ENCODE data around the gene ALDOC.
"Not testable (repeated sequence)": the region's sequence is repeated elsewhere in the genome, so short reads cannot be mapped to it uniquely, and the experiment has no call there.

Gene ALDOC

DNA sequence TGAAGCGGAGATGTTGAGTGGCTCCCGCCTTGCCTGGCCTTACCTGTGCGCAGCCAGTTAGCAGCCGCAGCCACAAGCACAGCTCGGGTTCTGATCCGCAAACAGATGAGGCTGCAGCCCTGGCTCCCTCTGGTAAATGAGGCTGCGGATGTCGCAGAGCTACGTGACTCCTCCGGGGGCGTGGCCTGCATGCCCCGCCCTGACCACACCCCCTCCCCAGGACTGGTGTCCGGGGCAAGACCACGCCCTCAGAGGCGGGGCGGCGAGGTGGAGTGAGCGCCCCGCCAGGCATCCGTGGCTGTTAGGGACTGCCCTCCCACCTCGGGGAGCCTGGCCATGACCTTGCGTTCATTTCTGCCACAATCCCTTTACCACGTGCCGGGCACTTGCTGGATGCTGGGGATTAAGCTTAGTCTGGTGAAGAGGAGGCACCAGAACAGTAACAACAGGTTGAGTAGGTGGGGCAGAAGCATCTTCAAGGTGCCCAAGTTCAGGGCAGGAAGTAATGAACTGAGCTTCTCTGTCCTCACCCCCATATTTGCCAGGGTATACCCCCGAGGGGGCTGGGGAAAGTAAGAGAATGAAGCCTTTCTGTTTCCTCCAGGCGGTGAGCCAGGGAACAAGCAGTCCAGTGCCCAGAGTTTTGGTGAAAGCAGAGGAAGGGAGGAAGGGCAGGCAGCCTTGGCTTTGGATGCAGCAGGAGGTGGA, at the start of gene ALDOC:
TSS of gene ALDOC (minus strand) at position 138 of the 708 bp plus-strand sequence. CDS start 1,363 bp downstream, outside the sequence.
- DNase-seq = peak; percentile 99

- DNase-seq = no peak
Observed at GRCh38 chr17:28624148-28624547, 47.5 kb upstream of the ALDOC start.

- no peak for DNase-seq
Observed at GRCh38 chr17:28623696-28624095, 47.0 kb upstream of the ALDOC start.

DNA sequence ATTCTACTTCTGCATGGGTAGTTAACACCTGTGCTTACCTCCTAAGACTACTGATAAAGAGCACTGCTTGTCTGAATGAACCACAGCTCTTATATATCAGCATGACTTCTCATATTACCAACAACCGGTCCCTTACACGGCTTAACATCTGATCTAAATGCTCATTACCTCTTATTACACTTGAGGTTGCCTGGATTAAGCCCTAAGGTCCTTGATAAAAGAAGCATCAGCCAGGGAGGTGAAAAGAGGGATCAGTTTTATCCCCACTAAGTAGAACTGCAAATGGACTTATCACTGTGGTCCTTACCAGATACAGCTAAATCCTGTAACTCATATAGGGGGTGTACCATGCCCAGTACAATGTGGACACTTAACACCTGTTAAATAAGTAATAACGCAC, 45.5 kb upstream of the ALDOC start:
- no peak for DNase-seq

DNA sequence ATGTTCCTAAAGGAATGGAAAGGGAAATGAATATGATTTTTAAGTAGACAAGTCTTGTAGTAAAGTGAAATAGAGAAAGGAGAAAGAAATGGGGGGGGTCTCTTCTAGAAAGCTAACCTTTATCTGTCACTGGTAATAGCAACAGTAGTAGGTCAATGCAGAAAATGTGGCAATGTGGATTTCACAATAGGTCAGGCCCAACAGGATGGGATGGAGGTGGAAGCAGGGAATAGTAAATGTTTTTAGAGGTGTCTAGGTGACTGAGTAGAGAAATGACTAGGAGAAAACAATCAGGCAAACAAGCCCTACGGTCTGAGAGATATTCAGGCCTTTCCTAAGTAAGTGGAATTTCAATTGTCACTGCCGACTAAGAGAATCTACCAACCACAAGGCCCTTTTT, 43.3 kb upstream of the ALDOC start:
- DNase-seq = no peak

- DNase-seq = no peak
Observed at GRCh38 chr17:28618464-28618863, 41.8 kb upstream of the ALDOC start.

- no peak for DNase-seq
Observed at GRCh38 chr17:28616281-28616680, 39.6 kb upstream of the ALDOC start.

DNA sequence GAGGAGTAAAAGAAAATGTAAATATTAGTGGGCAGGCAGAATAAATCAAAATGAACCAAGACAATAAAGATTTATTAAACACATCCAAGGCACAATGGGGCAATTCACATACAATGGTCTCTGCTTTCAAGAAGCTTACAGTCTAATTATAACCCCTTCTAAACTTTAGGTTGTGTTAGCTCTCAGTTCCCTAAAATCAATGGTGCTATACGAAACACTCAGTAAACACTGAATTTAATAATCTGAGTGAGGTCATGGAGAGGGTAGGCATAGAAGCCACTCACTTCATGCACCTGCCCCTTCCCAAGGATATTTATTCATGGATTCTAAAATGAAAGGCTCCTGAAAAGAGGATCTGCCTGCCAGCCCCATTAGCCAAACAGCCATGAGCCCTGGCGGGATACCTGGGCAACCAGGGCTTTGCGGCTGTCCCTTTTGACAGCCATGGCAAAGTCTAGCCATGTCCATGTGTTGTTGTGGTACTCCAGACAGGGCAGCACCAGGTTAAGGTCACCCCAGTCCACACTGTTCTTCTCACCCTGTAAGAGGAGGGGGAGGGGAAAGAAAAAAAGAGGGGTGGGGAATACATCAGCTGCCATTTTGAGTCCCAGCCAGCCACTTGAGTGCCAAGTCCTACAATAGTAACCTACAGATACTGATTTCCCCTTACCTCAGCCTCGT, 38.7 kb upstream of the ALDOC start:
- no peak for DNase-seq

DNA sequence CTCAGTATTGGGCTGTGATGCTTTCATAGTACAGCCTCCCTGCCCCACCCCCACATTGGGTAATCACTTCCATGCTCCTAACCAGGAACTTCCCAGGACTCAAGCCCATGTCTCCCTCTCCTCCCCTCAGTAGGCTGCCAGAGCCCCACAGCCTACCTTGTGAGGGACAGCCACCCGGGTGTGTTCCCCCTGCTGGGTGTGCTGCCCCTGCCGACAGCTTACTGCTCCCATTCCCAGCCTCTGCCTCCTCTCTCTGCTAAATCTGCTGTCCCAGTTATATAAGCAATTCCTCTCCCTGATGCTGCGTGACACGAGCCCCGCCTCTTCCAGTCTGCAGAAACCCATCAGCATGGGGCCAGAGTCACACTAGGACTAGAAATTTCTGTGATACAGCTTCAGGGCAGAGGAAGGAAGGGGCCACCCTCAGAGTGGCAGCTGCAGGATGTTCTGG, 37.3 kb upstream of the ALDOC start, which contains the start of gene RSKR:
TSS of gene RSKR (minus strand) at position 255 of the 451 bp plus-strand sequence. CDS start at position 231, 24 bp downstream.
- no peak for DNase-seq

- DNase-seq = peak; percentile 47
Observed at GRCh38 chr17:28612936-28613872, 36.5 kb upstream of the ALDOC start.

DNA sequence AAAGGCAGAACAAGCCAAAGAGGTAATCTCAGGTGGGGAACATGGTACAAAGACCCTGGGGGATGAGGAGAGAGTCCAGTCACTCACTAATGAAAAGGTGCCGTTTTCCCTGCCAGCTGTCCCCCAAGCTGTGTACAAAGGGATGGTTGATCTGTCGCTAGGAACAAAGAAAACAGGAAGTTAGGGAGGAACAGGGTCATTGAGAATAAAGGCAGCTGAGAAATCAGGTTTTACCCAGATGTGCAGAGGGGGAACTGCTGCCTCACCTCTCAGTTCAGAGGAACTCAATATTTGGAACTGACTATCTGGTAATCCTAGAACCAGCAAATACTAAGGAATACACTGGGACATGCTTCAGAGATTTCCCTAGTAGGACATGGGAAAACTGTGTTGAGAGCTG, 35.8 kb upstream of the ALDOC start:
- no peak for DNase-seq

DNA sequence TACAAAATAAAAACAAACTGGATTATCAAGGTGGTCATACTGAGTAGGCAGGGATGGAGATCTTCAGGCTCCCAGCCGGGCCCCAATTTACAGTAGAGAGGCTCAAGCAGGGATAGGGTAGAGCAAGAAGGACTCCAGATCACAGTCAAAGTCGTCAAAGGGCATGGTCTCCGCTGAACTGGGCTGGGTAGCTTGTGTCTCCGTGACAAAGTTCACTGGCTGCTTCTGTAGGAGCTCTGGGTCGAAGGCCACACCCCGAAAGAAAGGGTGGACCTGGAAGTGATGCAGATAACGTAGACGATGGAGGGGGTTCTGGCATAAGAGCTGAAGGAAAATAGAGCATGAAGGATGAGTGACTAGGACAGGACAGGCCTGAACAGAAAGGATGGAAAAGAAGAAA, 33.7 kb upstream of the ALDOC start:
- DNase-seq = no peak

DNA sequence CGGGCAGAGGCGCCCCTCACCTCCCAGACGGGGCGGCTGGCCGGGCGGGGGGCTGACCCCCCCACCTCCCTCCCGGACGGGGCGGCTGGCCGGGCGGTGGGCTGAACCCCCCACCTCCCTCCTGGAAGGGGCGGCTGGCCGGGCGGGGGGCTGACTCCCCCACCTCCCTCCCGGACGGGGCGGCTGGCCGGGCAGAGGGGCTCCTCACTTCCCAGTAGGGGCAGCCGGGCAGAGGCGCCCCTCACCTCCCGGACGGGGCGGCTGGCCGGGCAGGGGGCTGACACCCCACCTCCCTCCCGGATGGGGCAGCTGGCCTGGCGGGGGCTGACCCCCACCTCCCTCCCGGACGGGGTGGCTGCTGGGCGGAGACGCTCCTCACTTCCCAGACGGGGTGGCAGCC, 27.3 kb upstream of the ALDOC start:
- DNase-seq = not testable (repeated sequence)

- peak; percentile 67 for DNase-seq
Observed at GRCh38 chr17:28599311-28600184, 22.9 kb upstream of the ALDOC start.

DNA sequence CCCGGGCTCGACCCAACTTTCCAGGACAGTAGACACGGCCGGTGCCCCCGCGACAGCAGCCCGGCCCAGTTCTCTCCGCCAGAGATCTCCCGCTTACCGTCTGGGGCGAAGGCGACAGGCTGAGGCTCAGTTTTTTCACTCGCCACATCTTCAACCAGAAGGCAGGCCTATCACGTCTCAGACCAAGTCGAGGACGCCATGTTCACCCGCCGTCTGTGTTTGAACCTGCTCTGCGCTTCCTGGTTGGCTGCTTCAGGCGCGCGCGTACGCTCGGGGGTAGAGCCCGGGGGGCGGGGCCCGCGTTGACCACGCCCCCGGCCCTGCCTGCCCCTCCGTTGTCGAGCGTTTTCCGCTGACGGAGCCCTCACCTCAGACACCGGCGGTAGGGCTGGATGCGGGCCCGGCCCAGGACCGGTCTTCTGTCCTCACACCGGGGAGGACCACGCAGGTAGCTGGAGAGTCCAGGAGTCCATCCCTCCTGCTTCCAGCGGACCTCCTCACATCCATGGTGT, 22.2 kb upstream of the ALDOC start, which contains the start of gene SPAG5:
TSS of gene SPAG5 (minus strand) at position 227 of the 512 bp plus-strand sequence. CDS start at position 148, 79 bp downstream.
- peak; percentile 95 for DNase-seq

- DNase-seq = no peak
Observed at GRCh38 chr17:28598389-28598788, 21.7 kb upstream of the ALDOC start.

DNA sequence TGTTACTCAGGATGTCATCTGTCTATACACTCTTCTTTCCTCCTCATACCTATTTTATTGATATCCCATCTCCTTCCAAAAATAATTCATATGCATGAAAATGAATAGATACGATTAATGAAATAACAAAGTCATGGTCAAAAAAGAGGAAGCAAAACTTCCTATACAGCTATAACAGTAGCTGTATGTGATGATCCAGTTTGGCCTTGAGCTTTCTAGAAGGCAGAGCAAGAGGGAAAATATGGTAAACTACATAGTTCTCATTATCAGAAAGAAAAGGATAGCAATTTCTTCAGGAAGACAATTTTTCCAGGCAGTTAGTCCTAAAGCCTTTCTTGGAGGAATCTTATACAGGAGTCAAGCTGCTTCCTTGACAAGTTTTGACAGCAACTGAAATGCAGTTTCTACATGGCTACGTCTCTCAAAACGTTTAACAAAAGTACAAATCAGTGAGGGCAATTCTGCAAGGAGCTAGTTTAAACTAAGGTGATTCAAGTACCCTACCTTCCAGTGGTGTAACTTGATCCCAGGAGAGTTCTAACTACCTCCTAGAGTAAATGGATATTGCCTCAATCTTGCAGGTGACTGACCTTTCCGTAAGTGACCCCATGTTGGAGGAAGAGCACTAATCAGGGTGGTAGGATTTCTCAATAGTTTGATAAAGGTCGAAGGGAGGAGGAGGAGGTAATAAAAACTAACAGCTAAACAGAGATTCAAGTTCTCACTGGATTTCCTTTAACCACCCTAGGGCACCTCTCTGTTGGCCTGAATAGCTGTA, 21.1 kb upstream of the ALDOC start:
- DNase-seq = no peak

GRCh38 chr17:28592260-28592659, 15.6 kb upstream of the ALDOC start:
- no peak for DNase-seq

GRCh38 chr17:28585851-28586250, 9.2 kb upstream of the ALDOC start:
- no peak for DNase-seq

- DNase-seq = no peak
Observed at GRCh38 chr17:28584434-28584833, 7.7 kb upstream of the ALDOC start.

GRCh38 chr17:28582513-28582912, 5.8 kb upstream of the ALDOC start:
- DNase-seq = no peak

Measured in activated CD8-positive, alpha-beta memory T cell treated with anti-CD3 and anti-CD28 coated beads, Interleukin-2, amount 50 U/mL, for 4 hours (primary cell).